Esophagus muscularis mucosa (tissue), 4 donors: ENCODE measurements around the gene SLC37A4.

Source experiments
- EP300 ChIP-seq: sonication (generic); formaldehyde crosslinking; IDR thresholded peaks from one replicate; pipeline ENCODE4 v1.6.1; 2017; ENCODE audit warnings: antibody characterized with exemption
- POLR2A ChIP-seq: fragments of 450-650 bp; IDR thresholded peaks from one replicate; pipeline ENCODE4 v1.6.1; 2017; ENCODE audit warnings: antibody characterized with exemption, moderate library complexity, mild to moderate bottlenecking, low read depth
- TF ChIP-seq, protein P1 (sequence below), 3 experiments: fragments of 200-600 bp in 2 of 3; fragments of 450-650 bp in 1 of 3; sonication (generic) in 2 of 3; IDR thresholded peaks; one replicate each; pipeline ENCODE4 v1.5.1; 2017 to 2019; ENCODE audit warnings: antibody characterized with exemption in 3 of 3, mild to moderate bottlenecking in 2 of 3, moderate library complexity in 1 of 3

- no peak for TF ChIP-seq POLR2A
- TF ChIP-seq, protein P1, sequence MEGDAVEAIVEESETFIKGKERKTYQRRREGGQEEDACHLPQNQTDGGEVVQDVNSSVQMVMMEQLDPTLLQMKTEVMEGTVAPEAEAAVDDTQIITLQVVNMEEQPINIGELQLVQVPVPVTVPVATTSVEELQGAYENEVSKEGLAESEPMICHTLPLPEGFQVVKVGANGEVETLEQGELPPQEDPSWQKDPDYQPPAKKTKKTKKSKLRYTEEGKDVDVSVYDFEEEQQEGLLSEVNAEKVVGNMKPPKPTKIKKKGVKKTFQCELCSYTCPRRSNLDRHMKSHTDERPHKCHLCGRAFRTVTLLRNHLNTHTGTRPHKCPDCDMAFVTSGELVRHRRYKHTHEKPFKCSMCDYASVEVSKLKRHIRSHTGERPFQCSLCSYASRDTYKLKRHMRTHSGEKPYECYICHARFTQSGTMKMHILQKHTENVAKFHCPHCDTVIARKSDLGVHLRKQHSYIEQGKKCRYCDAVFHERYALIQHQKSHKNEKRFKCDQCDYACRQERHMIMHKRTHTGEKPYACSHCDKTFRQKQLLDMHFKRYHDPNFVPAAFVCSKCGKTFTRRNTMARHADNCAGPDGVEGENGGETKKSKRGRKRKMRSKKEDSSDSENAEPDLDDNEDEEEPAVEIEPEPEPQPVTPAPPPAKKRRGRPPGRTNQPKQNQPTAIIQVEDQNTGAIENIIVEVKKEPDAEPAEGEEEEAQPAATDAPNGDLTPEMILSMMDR (IDR thresholded peaks at IDR 0.05), result no peak
- no peak for TF ChIP-seq EP300
Observed at GRCh38 chr11:119049081-119049480, 18.4 kb upstream of the SLC37A4 start.
